ENCODE measurements around the gene LSM4. TPM values are rescaled to one million over a fixed set of nuclear protein-coding genes. Genes with fewer than 3 reads are reported as not detected.

Gene LSM4
- total RNA-seq, 1 donor from 2014 or later: 72.3 TPM

GRCh38 chr19:18312092-18312534 lies 10.8 kb downstream of the LSM4 start:
- TF ChIP-seq CTCF (IDR thresholded peaks at IDR 0.05): no peak
- H3K27ac ChIP-seq: no peak overlapping the region
- no peaks in the 10 kb centered on the region for H3K9me3 ChIP-seq
- DNase-seq (no peak), ATAC-seq (no peak)
- H3K36me3 ChIP-seq: peaks cover 64% of the 10 kb centered on the region
- peaks cover 4% of the 10 kb centered on the region for H3K4me1 ChIP-seq
- H3K27me3 ChIP-seq (ENCODE audit: low read depth): no peaks in the 10 kb centered on the region
- no peak overlapping the region for H3K4me3 ChIP-seq
- intact Hi-C loops (cut with DNase I): no loop called here

DNA sequence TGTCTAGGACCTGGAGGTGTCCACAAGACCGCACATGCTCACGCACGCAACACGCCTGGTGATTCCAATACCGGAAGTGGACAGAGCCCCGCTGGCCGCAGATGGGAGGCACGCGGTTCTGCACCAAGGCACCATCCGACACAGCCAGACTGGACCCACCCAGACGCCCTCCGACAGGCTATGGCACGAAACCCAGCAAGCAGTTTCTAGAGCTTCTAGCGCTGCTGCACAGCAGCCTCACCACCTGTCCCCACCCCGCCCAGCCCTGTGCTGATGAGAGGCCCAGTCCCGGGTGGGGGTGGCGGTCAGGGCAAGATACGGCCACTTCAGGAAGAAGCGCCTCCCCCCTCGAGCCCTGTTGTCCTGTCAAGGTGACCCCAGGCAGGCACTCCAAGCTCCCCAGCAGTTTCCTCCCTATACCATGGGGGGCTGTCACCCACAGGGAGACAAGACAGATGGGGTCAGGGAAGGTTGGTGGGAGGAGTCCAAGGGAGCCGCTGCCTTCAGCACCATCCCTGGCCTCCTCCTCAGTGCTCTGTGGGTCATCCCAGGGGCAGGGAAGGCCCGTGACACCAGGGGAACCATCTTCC lies 11.3 kb downstream of the LSM4 start:
- Histone ChIP-seq H3K9me3 (no peaks in the 10 kb centered on the region), H3K4me1 (peaks cover 8% of the 10 kb centered on the region), H3K27me3 (ENCODE audit: low read depth) (no peaks in the 10 kb centered on the region), H3K36me3 (peaks cover 69% of the 10 kb centered on the region), H3K27ac (no peak overlapping the region), H3K4me3 (no peak overlapping the region)
- TF ChIP-seq CTCF (IDR thresholded peaks at IDR 0.05): no peak
- no peak for DNase-seq
- intact Hi-C loops (cut with DNase I): no loop called here
- ATAC-seq: no peak

DNA sequence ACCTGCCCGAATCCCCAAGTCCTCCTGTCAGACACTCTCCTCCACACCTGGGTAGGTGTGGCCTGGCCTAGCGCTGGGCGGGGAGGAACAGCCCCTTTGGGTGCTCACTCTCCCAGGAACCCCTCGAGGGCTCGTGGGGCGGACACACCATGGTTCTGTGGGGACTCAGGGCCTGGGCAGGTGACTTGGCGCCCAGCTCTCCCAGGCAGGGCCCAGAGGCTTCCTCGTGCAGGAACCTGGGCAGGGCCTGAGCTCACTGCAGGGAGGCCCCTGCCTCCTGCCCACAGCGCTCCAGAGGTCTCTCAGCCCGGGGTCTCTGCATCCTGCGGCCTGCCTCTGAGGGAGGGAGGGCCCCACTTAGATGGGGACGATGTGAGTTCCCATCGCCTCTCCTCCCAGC lies 11.9 kb downstream of the LSM4 start:
- ATAC-seq: no peak
- Histone ChIP-seq H3K4me3 (no peak overlapping the region), H3K27ac (no peak overlapping the region), H3K27me3 (ENCODE audit: low read depth) (no peaks in the 10 kb centered on the region), H3K4me1 (peaks cover 14% of the 10 kb centered on the region), H3K9me3 (no peaks in the 10 kb centered on the region), H3K36me3 (peaks cover 75% of the 10 kb centered on the region)
- intact Hi-C loops (cut with DNase I): no loop called here
- no peak for TF ChIP-seq CTCF (IDR thresholded peaks at IDR 0.05)
- no peak for DNase-seq

GRCh38 chr19:18310118-18310909 lies 12.6 kb downstream of the LSM4 start:
- no peaks in the 10 kb centered on the region for H3K9me3 ChIP-seq
- intact Hi-C loops (cut with DNase I): no loop called here
- no peak for TF ChIP-seq CTCF (IDR thresholded peaks at IDR 0.05)
- H3K27me3 ChIP-seq (ENCODE audit: low read depth): no peaks in the 10 kb centered on the region
- peaks cover 70% of the 10 kb centered on the region for H3K36me3 ChIP-seq
- H3K4me3 ChIP-seq: no peak overlapping the region
- ATAC-seq (no peak), DNase-seq (no peak)
- H3K4me1 ChIP-seq: peaks cover 21% of the 10 kb centered on the region
- H3K27ac ChIP-seq: no peak overlapping the region

DNA sequence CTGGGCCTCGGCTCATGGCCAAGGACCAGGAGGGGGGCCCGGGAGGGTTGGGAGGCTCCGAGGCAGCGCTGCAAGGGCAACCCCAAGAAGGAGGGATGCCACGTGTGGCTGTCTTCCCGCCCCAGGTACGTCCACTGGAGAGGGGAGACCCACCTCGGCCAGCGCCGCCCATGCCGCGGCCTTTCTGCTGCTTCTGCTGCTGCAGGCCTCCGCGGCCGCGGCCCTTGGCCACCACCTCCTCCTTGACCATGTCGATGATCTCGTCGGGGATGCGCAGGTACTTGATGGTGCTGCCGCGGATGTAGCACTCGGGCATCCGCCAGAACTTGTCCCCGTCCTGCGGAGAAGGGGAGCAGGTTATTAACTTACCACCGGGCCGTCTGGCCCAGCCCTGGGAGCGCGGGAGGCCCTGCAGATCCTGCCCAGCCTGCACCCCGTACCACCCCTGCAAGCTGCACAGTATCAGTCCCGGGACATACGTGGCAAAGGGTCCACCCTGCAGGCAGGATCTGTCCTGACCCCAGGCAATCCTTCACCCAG lies 13.3 kb downstream of the LSM4 start:
- Histone ChIP-seq H3K36me3 (peaks cover 66% of the 10 kb centered on the region), H3K4me1 (peaks cover 27% of the 10 kb centered on the region), H3K27me3 (ENCODE audit: low read depth) (no peaks in the 10 kb centered on the region), H3K27ac (no peak overlapping the region), H3K9me3 (no peaks in the 10 kb centered on the region), H3K4me3 (no peak overlapping the region)
- TF ChIP-seq CTCF (IDR thresholded peaks at IDR 0.05): no peak
- intact Hi-C loops (cut with DNase I): no loop called here
- ATAC-seq (no peak), DNase-seq (no peak)
